ENCODE results near the gene ALDH1B1. TPM values are rescaled to one million over a fixed set of nuclear protein-coding genes. Genes with fewer than 3 reads are reported as not detected.

ALDH1B1 gene
- total and polyA plus RNA-seq, 7 donors, result 24.9 to 120 (median 46.9) TPM

GRCh38 chr9:38417003-38417945, 24.8 kb downstream of the ALDH1B1 start:
- Histone ChIP-seq H3K27me3 (ENCODE audit: insufficient read depth in 3 of 3, low read length in 2 of 3) (peaks cover 0 to 10% (median 0%) of the 10 kb centered on the region in 3 donors), H3K9me3 (no peaks in the 10 kb centered on the region), H3K27ac (no peak overlapping the region), H3K4me1 (no peaks in the 10 kb centered on the region), H3K4me3 (no peak overlapping the region), H3K36me3 (ENCODE audit: insufficient read depth in 1 of 2, low read depth in 1 of 2) (no peaks in the 10 kb centered on the region)
- ATAC-seq (no peak), DNase-seq (no peak)
- intact Hi-C loops (cut with DNase I), result loop anchor here in 1 of 2 donors (10.0 kb wide), 1 partner anchor 48 kb away; no protein-coding TSS in a partner anchor
- WGBS, 3 donors, result 62 to 68% (median 68%) methylated on average over 8 of the region's 8 CpGs
- peak; percentile 25 for TF ChIP-seq CTCF (IDR thresholded peaks at IDR 0.05)

GRCh38 chr9:38418366-38418765, 25.9 kb downstream of the ALDH1B1 start:
- H3K27me3 ChIP-seq (ENCODE audit: insufficient read depth in 3 of 3, low read length in 2 of 3), result peaks cover 0 to 10% (median 0%) of the 10 kb centered on the region in 3 donors
- DNase-seq (no peak), ATAC-seq (no peak)
- 64 to 87% (median 85%) methylated on average over 1 of the region's 1 CpG for WGBS, 3 donors
- no peak overlapping the region for H3K4me3 ChIP-seq
- intact Hi-C loops (cut with DNase I), result loop anchor here in 1 of 2 donors (10.0 kb wide), 1 partner anchor 46 kb away; no protein-coding TSS in a partner anchor
- H3K36me3 ChIP-seq (ENCODE audit: insufficient read depth in 1 of 2, low read depth in 1 of 2), result no peaks in the 10 kb centered on the region
- H3K4me1 ChIP-seq, result no peaks in the 10 kb centered on the region
- no peak for TF ChIP-seq CTCF (IDR thresholded peaks at IDR 0.05)
- H3K9me3 ChIP-seq, result no peaks in the 10 kb centered on the region
- H3K27ac ChIP-seq, result no peak overlapping the region

- Histone ChIP-seq H3K36me3 (ENCODE audit: insufficient read depth in 1 of 2, low read depth in 1 of 2) (no peaks in the 10 kb centered on the region), H3K9me3 (no peaks in the 10 kb centered on the region), H3K4me3 (no peak overlapping the region), H3K27ac (no peak overlapping the region), H3K27me3 (ENCODE audit: insufficient read depth in 3 of 3, low read length in 2 of 3) (peaks cover 0 to 16% (median 0%) of the 10 kb centered on the region in 3 donors), H3K4me1 (no peaks in the 10 kb centered on the region)
- intact Hi-C loops (cut with DNase I), result loop anchor here in 1 of 2 donors (10.0 kb wide), 1 partner anchor 46 kb away; no protein-coding TSS in a partner anchor
- no peak for TF ChIP-seq CTCF (IDR thresholded peaks at IDR 0.05)
- WGBS, 3 donors, result 79 to 86% (median 80%) methylated on average over 5 of the region's 5 CpGs
- DNase-seq (no peak), ATAC-seq (no peak)
These were observed 26.7 kb downstream of the ALDH1B1 start for GRCh38 chr9:38419181-38419580.

- 55 to 61% (median 57%) methylated on average over 9 of the region's 9 CpGs for WGBS, 3 donors
- Histone ChIP-seq H3K9me3 (no peaks in the 10 kb centered on the region), H3K36me3 (ENCODE audit: insufficient read depth in 1 of 2, low read depth in 1 of 2) (no peaks in the 10 kb centered on the region), H3K4me3 (no peak overlapping the region), H3K4me1 (peaks cover 4% of the 10 kb centered on the region), H3K27me3 (ENCODE audit: insufficient read depth in 3 of 3, low read length in 2 of 3) (peaks cover 7 to 38% (median 8%) of the 10 kb centered on the region in 3 donors), H3K27ac (no peak overlapping the region)
- DNase-seq, result no peak
- ATAC-seq, result no peak
- no peak for TF ChIP-seq CTCF (IDR thresholded peaks at IDR 0.05)
- intact Hi-C loops (cut with DNase I), result no loop called here
These were observed 29.2 kb downstream of the ALDH1B1 start for GRCh38 chr9:38421498-38422211.
